Breast epithelium (tissue), 4 donors: Measurements from ENCODE around the gene CKB. TPM values are rescaled to one million over a fixed set of nuclear protein-coding genes. Genes with fewer than 3 reads are reported as not detected.

ENCODE experiments used
- DNase-seq, 2 donors: peaks; one replicate each; pipeline ENCODE4 v3.0.0-alpha.2; 2019; ENCODE audit warnings: low spot score in 2 of 2
- H3K27ac ChIP-seq, 2 donors: fragments of 200-600 bp; sonication (generic) in 1 of 2; one replicate each; pipeline ENCODE4 v1.5.1; 2016 to 2019; ENCODE audit warnings: mild to moderate bottlenecking in 1 of 2
- H3K27me3 ChIP-seq, 2 donors: fragments of 200-600 bp; sonication (generic) in 1 of 2; one replicate each; pipeline versions ENCODE4 v1.5.1 to v1.6.0; 2017 to 2019; ENCODE audit warnings: control low read depth in 1 of 2, mild to moderate bottlenecking in 1 of 2
- H3K36me3 ChIP-seq: fragments of 200-600 bp; one replicate; pipeline ENCODE4 v1.5.1; 2019
- H3K4me1 ChIP-seq, 2 donors: fragments of 200-600 bp; sonication (generic); one replicate each; pipeline ENCODE4 v1.5.1; 2016 to 2019; ENCODE audit warnings: control low read depth in 1 of 2
- H3K4me3 ChIP-seq, 3 donors: fragments of 200-600 bp; sonication (generic); 1 replicate in 2 of 3; 2 replicates in 1 of 3; pipeline ENCODE4 v1.5.1; 2016 to 2019; ENCODE audit warnings: mild to moderate bottlenecking in 3 of 3, moderate library complexity in 2 of 3
- H3K9me3 ChIP-seq, 2 donors: fragments of 200-600 bp; sonication (generic) in 1 of 2; one replicate each; pipeline ENCODE4 v1.5.1; 2016 to 2019; ENCODE audit warnings: control low read depth in 1 of 2
- CTCF ChIP-seq, 3 donors: fragments of 450-650 bp; IDR thresholded peaks; one replicate each; pipeline ENCODE4 v1.5.1; 2016 to 2017; ENCODE audit warnings: antibody characterized with exemption in 3 of 3, mild to moderate bottlenecking in 3 of 3, moderate library complexity in 3 of 3
- POLR2A ChIP-seq: fragments of 450-650 bp; IDR thresholded peaks from one replicate; pipeline ENCODE4 v1.6.1; 2016; ENCODE audit warnings: antibody characterized with exemption, mild to moderate bottlenecking, moderate library complexity
- POLR2AphosphoS5 ChIP-seq, 3 donors: sonication (generic); formaldehyde crosslinking; IDR thresholded peaks; one replicate each; pipeline ENCODE4 v1.6.1; 2017; ENCODE audit warnings: antibody characterized with exemption in 3 of 3
- intact Hi-C: fragments of 100-400 bp; cut with DNase I; formaldehyde crosslinking; loops from one replicate; pipeline ENCODE4 v1.15.1; 2023; ENCODE audit warnings: low total_unique reads
- total RNA-seq, 3 donors: library from RNA; depleted of rRNA; stranded (reverse); fragments of >200 nt; gene quantifications; one replicate each; pipeline ENCODE4 v1.1.0, GENCODE V29; 2016

Gene CKB
- total RNA-seq, 3 donors from 2014 or later, result 61.6 to 305 (median 83.2) TPM

GRCh38 chr14:103489621-103490020 lies 33.0 kb downstream of the CKB start:
- no peak for DNase-seq
- no peaks in the 10 kb centered on the region for H3K36me3 ChIP-seq
- intact Hi-C loops, result no loop called here

GRCh38 chr14:103488960-103489359 lies 33.7 kb downstream of the CKB start:
- H3K27me3 ChIP-seq, result no peaks in the 10 kb centered on the region
- intact Hi-C loops, result no loop called here
- TF ChIP-seq POLR2AphosphoS5 (IDR thresholded peaks at IDR 0.05) (no peak), CTCF (IDR thresholded peaks at IDR 0.05) (no peak), POLR2A (no peak)
- H3K9me3 ChIP-seq, result no peaks in the 10 kb centered on the region
- no peak for DNase-seq
- no peaks in the 10 kb centered on the region for H3K4me1 ChIP-seq
- no peak overlapping the region for H3K4me3 ChIP-seq
- H3K36me3 ChIP-seq, result no peaks in the 10 kb centered on the region
- H3K27ac ChIP-seq, result no peak overlapping the region

More at GRCh38 chr14:103489621-103490020, 33.0 kb downstream of the CKB start:
- no peak for TF ChIP-seq CTCF (IDR thresholded peaks at IDR 0.05)
- TF ChIP-seq POLR2AphosphoS5 (IDR thresholded peaks at IDR 0.05), result no peak
- TF ChIP-seq POLR2A, result no peak
- no peaks in the 10 kb centered on the region for H3K4me1 ChIP-seq
- no peaks in the 10 kb centered on the region for H3K9me3 ChIP-seq
- no peak overlapping the region for H3K4me3 ChIP-seq
- H3K27ac ChIP-seq, result no peak overlapping the region
- no peaks in the 10 kb centered on the region for H3K27me3 ChIP-seq

- Histone ChIP-seq H3K4me3 (no peak overlapping the region), H3K27ac (no peak overlapping the region), H3K9me3 (no peaks in the 10 kb centered on the region), H3K36me3 (no peaks in the 10 kb centered on the region), H3K27me3 (no peaks in the 10 kb centered on the region), H3K4me1 (no peaks in the 10 kb centered on the region)
- TF ChIP-seq POLR2A (no peak), CTCF (IDR thresholded peaks at IDR 0.05) (no peak), POLR2AphosphoS5 (IDR thresholded peaks at IDR 0.05) (no peak)
- intact Hi-C loops, result no loop called here
- DNase-seq, result no peak
These were observed 34.6 kb downstream of the CKB start for GRCh38 chr14:103488071-103488470.

GRCh38 chr14:103485504-103485903 lies 37.1 kb downstream of the CKB start:
- intact Hi-C loops, result no loop called here
- Histone ChIP-seq H3K27me3 (no peaks in the 10 kb centered on the region), H3K4me1 (no peaks in the 10 kb centered on the region), H3K36me3 (peaks cover 6% of the 10 kb centered on the region), H3K9me3 (no peaks in the 10 kb centered on the region), H3K27ac (no peak overlapping the region), H3K4me3 (no peak overlapping the region)
- no peak for TF ChIP-seq POLR2A
- no peak for TF ChIP-seq CTCF (IDR thresholded peaks at IDR 0.05)
- no peak for TF ChIP-seq POLR2AphosphoS5 (IDR thresholded peaks at IDR 0.05)
- DNase-seq, result no peak

GRCh38 chr14:103483600-103483999 lies 39.0 kb downstream of the CKB start:
- no peaks in the 10 kb centered on the region for H3K9me3 ChIP-seq
- intact Hi-C loops, result no loop called here
- H3K4me1 ChIP-seq, result no peaks in the 10 kb centered on the region
- no peak overlapping the region for H3K27ac ChIP-seq
- DNase-seq, result no peak
- H3K4me3 ChIP-seq, result no peak overlapping the region
- H3K36me3 ChIP-seq, result peaks cover 9% of the 10 kb centered on the region
- TF ChIP-seq POLR2AphosphoS5 (IDR thresholded peaks at IDR 0.05) (no peak), POLR2A (no peak), CTCF (IDR thresholded peaks at IDR 0.05) (no peak)
- H3K27me3 ChIP-seq, result no peaks in the 10 kb centered on the region
